ENCODE data around the gene HTT.

Gene HTT

GRCh38 chr4:3221996-3222395, 147.5 kb downstream of the HTT start:
- Histone ChIP-seq H3K4me1 (ENCODE audit: control insufficient read depth, insufficient read depth, low read length) (no peaks in the 10 kb centered on the region), H3K36me3 (ENCODE audit: control insufficient read depth, insufficient read depth, low read length) (peaks cover 64% of the 10 kb centered on the region), H3K9me3 (ENCODE audit: control insufficient read depth, insufficient read depth, low read length) (no peaks in the 10 kb centered on the region), H3K9ac (ENCODE audit: low read depth, low read length) (no peak overlapping the region), H3K4me3 (ENCODE audit: low read depth, low read length) (no peak overlapping the region), H3K27me3 (ENCODE audit: control insufficient read depth, insufficient read depth, low read length) (no peaks in the 10 kb centered on the region)

GRCh38 chr4:3223346-3223745, 148.9 kb downstream of the HTT start:
- no peak overlapping the region for H3K4me3 ChIP-seq (ENCODE audit: low read depth, low read length)
- no peaks in the 10 kb centered on the region for H3K9me3 ChIP-seq (ENCODE audit: control insufficient read depth, insufficient read depth, low read length)
- H3K36me3 ChIP-seq (ENCODE audit: control insufficient read depth, insufficient read depth, low read length), result peaks cover 63% of the 10 kb centered on the region
- no peaks in the 10 kb centered on the region for H3K27me3 ChIP-seq (ENCODE audit: control insufficient read depth, insufficient read depth, low read length)
- no peaks in the 10 kb centered on the region for H3K4me1 ChIP-seq (ENCODE audit: control insufficient read depth, insufficient read depth, low read length)
- no peak overlapping the region for H3K9ac ChIP-seq (ENCODE audit: low read depth, low read length)

GRCh38 chr4:3223956-3224748, 149.7 kb downstream of the HTT start:
- Histone ChIP-seq H3K9ac (ENCODE audit: low read depth, low read length) (no peak overlapping the region), H3K27me3 (ENCODE audit: control insufficient read depth, insufficient read depth, low read length) (no peaks in the 10 kb centered on the region), H3K36me3 (ENCODE audit: control insufficient read depth, insufficient read depth, low read length) (peaks cover 66% of the 10 kb centered on the region), H3K9me3 (ENCODE audit: control insufficient read depth, insufficient read depth, low read length) (no peaks in the 10 kb centered on the region), H3K4me1 (ENCODE audit: control insufficient read depth, insufficient read depth, low read length) (no peaks in the 10 kb centered on the region), H3K4me3 (ENCODE audit: low read depth, low read length) (no peak overlapping the region)

- H3K9ac ChIP-seq (ENCODE audit: low read depth, low read length), result no peak overlapping the region
Measured at GRCh38 chr4:3225071-3225850, 150.8 kb downstream of the HTT start.

GRCh38 chr4:3225936-3226335, 151.5 kb downstream of the HTT start:
- peaks cover 67% of the 10 kb centered on the region for H3K36me3 ChIP-seq (ENCODE audit: control insufficient read depth, insufficient read depth, low read length)
- no peaks in the 10 kb centered on the region for H3K4me1 ChIP-seq (ENCODE audit: control insufficient read depth, insufficient read depth, low read length)
- no peak overlapping the region for H3K4me3 ChIP-seq (ENCODE audit: low read depth, low read length)
- H3K9ac ChIP-seq (ENCODE audit: low read depth, low read length), result no peak overlapping the region
- no peaks in the 10 kb centered on the region for H3K9me3 ChIP-seq (ENCODE audit: control insufficient read depth, insufficient read depth, low read length)
- H3K27me3 ChIP-seq (ENCODE audit: control insufficient read depth, insufficient read depth, low read length), result no peaks in the 10 kb centered on the region

More at GRCh38 chr4:3225071-3225850, 150.8 kb downstream of the HTT start:
- no peaks in the 10 kb centered on the region for H3K9me3 ChIP-seq (ENCODE audit: control insufficient read depth, insufficient read depth, low read length)
- no peak overlapping the region for H3K4me3 ChIP-seq (ENCODE audit: low read depth, low read length)
- H3K4me1 ChIP-seq (ENCODE audit: control insufficient read depth, insufficient read depth, low read length), result no peaks in the 10 kb centered on the region
- no peaks in the 10 kb centered on the region for H3K27me3 ChIP-seq (ENCODE audit: control insufficient read depth, insufficient read depth, low read length)
- H3K36me3 ChIP-seq (ENCODE audit: control insufficient read depth, insufficient read depth, low read length), result peaks cover 67% of the 10 kb centered on the region

- no peaks in the 10 kb centered on the region for H3K4me1 ChIP-seq (ENCODE audit: control insufficient read depth, insufficient read depth, low read length)
- no peaks in the 10 kb centered on the region for H3K27me3 ChIP-seq (ENCODE audit: control insufficient read depth, insufficient read depth, low read length)
- H3K4me3 ChIP-seq (ENCODE audit: low read depth, low read length), result no peak overlapping the region
- H3K9me3 ChIP-seq (ENCODE audit: control insufficient read depth, insufficient read depth, low read length), result no peaks in the 10 kb centered on the region
- H3K9ac ChIP-seq (ENCODE audit: low read depth, low read length), result no peak overlapping the region
- H3K36me3 ChIP-seq (ENCODE audit: control insufficient read depth, insufficient read depth, low read length), result peaks cover 68% of the 10 kb centered on the region
Measured at GRCh38 chr4:3226467-3226866, 152.0 kb downstream of the HTT start.

- peaks cover 73% of the 10 kb centered on the region for H3K36me3 ChIP-seq (ENCODE audit: control insufficient read depth, insufficient read depth, low read length)
Measured at GRCh38 chr4:3226944-3227343, 152.5 kb downstream of the HTT start.

GRCh38 chr4:3227878-3228675, 153.6 kb downstream of the HTT start:
- Histone ChIP-seq H3K36me3 (ENCODE audit: control insufficient read depth, insufficient read depth, low read length) (peaks cover 77% of the 10 kb centered on the region), H3K27me3 (ENCODE audit: control insufficient read depth, insufficient read depth, low read length) (no peaks in the 10 kb centered on the region), H3K4me1 (ENCODE audit: control insufficient read depth, insufficient read depth, low read length) (no peaks in the 10 kb centered on the region), H3K9me3 (ENCODE audit: control insufficient read depth, insufficient read depth, low read length) (no peaks in the 10 kb centered on the region), H3K9ac (ENCODE audit: low read depth, low read length) (no peak overlapping the region), H3K4me3 (ENCODE audit: low read depth, low read length) (no peak overlapping the region)

More at GRCh38 chr4:3226944-3227343, 152.5 kb downstream of the HTT start:
- Histone ChIP-seq H3K9me3 (ENCODE audit: control insufficient read depth, insufficient read depth, low read length) (no peaks in the 10 kb centered on the region), H3K9ac (ENCODE audit: low read depth, low read length) (no peak overlapping the region), H3K4me1 (ENCODE audit: control insufficient read depth, insufficient read depth, low read length) (no peaks in the 10 kb centered on the region), H3K4me3 (ENCODE audit: low read depth, low read length) (no peak overlapping the region), H3K27me3 (ENCODE audit: control insufficient read depth, insufficient read depth, low read length) (no peaks in the 10 kb centered on the region)

GRCh38 chr4:3228881-3229280, 154.4 kb downstream of the HTT start:
- no peaks in the 10 kb centered on the region for H3K4me1 ChIP-seq (ENCODE audit: control insufficient read depth, insufficient read depth, low read length)
- peaks cover 79% of the 10 kb centered on the region for H3K36me3 ChIP-seq (ENCODE audit: control insufficient read depth, insufficient read depth, low read length)
- H3K9me3 ChIP-seq (ENCODE audit: control insufficient read depth, insufficient read depth, low read length), result no peaks in the 10 kb centered on the region
- no peaks in the 10 kb centered on the region for H3K27me3 ChIP-seq (ENCODE audit: control insufficient read depth, insufficient read depth, low read length)
- H3K4me3 ChIP-seq (ENCODE audit: low read depth, low read length), result no peak overlapping the region
- H3K9ac ChIP-seq (ENCODE audit: low read depth, low read length), result no peak overlapping the region

GRCh38 chr4:3229328-3229727, 154.8 kb downstream of the HTT start:
- Histone ChIP-seq H3K9ac (ENCODE audit: low read depth, low read length) (no peak overlapping the region), H3K4me3 (ENCODE audit: low read depth, low read length) (no peak overlapping the region), H3K36me3 (ENCODE audit: control insufficient read depth, insufficient read depth, low read length) (peaks cover 79% of the 10 kb centered on the region), H3K27me3 (ENCODE audit: control insufficient read depth, insufficient read depth, low read length) (no peaks in the 10 kb centered on the region), H3K4me1 (ENCODE audit: control insufficient read depth, insufficient read depth, low read length) (no peaks in the 10 kb centered on the region), H3K9me3 (ENCODE audit: control insufficient read depth, insufficient read depth, low read length) (no peaks in the 10 kb centered on the region)

- H3K27me3 ChIP-seq (ENCODE audit: control insufficient read depth, insufficient read depth, low read length), result no peaks in the 10 kb centered on the region
- H3K36me3 ChIP-seq (ENCODE audit: control insufficient read depth, insufficient read depth, low read length), result peaks cover 83% of the 10 kb centered on the region
- H3K9me3 ChIP-seq (ENCODE audit: control insufficient read depth, insufficient read depth, low read length), result no peaks in the 10 kb centered on the region
- H3K4me1 ChIP-seq (ENCODE audit: control insufficient read depth, insufficient read depth, low read length), result no peaks in the 10 kb centered on the region
- no peak overlapping the region for H3K4me3 ChIP-seq (ENCODE audit: low read depth, low read length)
- H3K9ac ChIP-seq (ENCODE audit: low read depth, low read length), result no peak overlapping the region
Measured at GRCh38 chr4:3229964-3230363, 155.5 kb downstream of the HTT start.
